Hypothalamus (tissue), 51 donors: Measurements from ENCODE around the gene CASKIN1.
"Not testable (repeated sequence)": the region's sequence is repeated elsewhere in the genome, so short reads cannot be mapped to it uniquely, and the experiment has no call there.

Experiments used
- DNase-seq, 51 donors: peaks; one replicate each; lab custom pipeline; 2025; lab: John Stamatoyannopoulos, UW

CASKIN1 gene

GRCh38 chr16:2212362-2213324 is 16.2 kb upstream of the CASKIN1 start:
- peak in 1 of 51 donors; percentile 21 for DNase-seq

GRCh38 chr16:2211923-2212347 is 15.5 kb upstream of the CASKIN1 start:
- no peak for DNase-seq

- DNase-seq: no peak
Measured at GRCh38 chr16:2210386-2211365, 14.3 kb upstream of the CASKIN1 start, which contains the start of gene BRICD5. BRICD5 (minus strand) TSS chr16:2210863; CDS start chr16:2210833, 30 bp downstream.

GRCh38 chr16:2210009-2210332 is 13.6 kb upstream of the CASKIN1 start:
- no peak for DNase-seq

- DNase-seq: no peak
Measured at GRCh38 chr16:2209258-2210008, 13.0 kb upstream of the CASKIN1 start.

- DNase-seq: no peak
Measured at GRCh38 chr16:2208772-2209171, 12.4 kb upstream of the CASKIN1 start.

- no peak for DNase-seq
Measured at GRCh38 chr16:2208308-2208707, 11.9 kb upstream of the CASKIN1 start.

GRCh38 chr16:2207872-2208271 is 11.5 kb upstream of the CASKIN1 start:
- DNase-seq: no peak

GRCh38 chr16:2206780-2207433 is 10.5 kb upstream of the CASKIN1 start:
- DNase-seq: no peak

- no peak for DNase-seq
Measured at GRCh38 chr16:2206420-2206779, 10.0 kb upstream of the CASKIN1 start.

GRCh38 chr16:2205967-2206313 is 9.5 kb upstream of the CASKIN1 start:
- DNase-seq: peak in 2 of 51 donors; percentile 49 to 54

- DNase-seq: peak; percentile 30 to 99 (median 87)
Measured at GRCh38 chr16:2205104-2205966, 8.9 kb upstream of the CASKIN1 start, which contains the start of gene MLST8. MLST8 (plus strand) TSS chr16:2205454; CDS start chr16:2206086, 632 bp downstream.

GRCh38 chr16:2204416-2205103 is 8.2 kb upstream of the CASKIN1 start:
- peak in 1 of 51 donors; percentile 41 for DNase-seq

GRCh38 chr16:2203119-2203688 is 6.8 kb upstream of the CASKIN1 start:
- DNase-seq: not testable (repeated sequence)

- no peak for DNase-seq
Measured at GRCh38 chr16:2200313-2200712, 3.9 kb upstream of the CASKIN1 start.

GRCh38 chr16:2199621-2200139 is 3.3 kb upstream of the CASKIN1 start:
- no peak for DNase-seq

GRCh38 chr16:2199095-2199494 is 2.7 kb upstream of the CASKIN1 start:
- no peak for DNase-seq

GRCh38 chr16:2198283-2198682 is 1.9 kb upstream of the CASKIN1 start:
- DNase-seq: no peak
